ENCODE measurements around the gene PTCD1.
"Not testable (repeated sequence)": the region's sequence is repeated elsewhere in the genome, so short reads cannot be mapped to it uniquely, and the experiment has no call there.

Gene PTCD1

DNA sequence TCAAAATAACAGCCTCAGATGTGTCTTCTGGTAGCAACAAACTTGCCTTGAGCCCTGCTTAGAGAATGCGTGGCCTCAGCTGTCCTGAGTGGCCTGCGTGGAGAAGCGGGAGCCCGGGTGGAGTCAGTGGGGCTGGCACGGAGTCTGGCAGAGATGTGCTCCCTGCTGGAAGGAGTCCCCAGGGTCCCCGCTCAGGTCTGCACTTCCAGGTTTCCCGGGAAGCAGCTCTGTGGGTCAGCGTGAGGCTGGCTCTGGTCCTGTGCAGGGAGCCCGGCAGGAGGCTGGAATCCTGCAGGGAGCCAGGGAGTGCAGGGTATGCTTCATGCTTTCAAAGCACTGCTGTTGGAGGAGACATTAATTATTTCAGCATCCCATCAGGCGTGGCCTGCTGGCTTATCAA, 10.3 kb upstream of the PTCD1 start:
- no peak for DNase-seq (ENCODE audit: low read depth)

DNA sequence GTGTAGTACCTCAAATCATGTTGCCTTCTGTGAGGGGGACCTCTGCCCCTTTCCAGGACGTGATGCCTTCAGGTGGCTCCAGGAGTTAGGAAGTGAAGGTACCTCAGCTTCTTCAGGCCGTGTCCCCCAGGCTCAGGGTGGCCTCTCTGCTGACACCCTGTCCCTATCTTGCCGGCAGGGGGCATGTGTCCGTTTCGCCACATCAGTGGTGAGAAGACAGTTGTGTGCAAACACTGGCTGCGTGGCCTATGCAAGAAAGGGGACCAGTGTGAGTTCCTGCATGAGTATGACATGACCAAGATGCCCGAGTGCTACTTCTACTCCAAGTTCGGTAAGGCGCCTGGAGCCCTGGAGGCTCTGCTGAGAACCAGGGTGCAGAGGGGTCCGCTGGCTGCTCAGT, 9.3 kb upstream of the PTCD1 start:
- no peak for DNase-seq (ENCODE audit: low read depth)

DNA sequence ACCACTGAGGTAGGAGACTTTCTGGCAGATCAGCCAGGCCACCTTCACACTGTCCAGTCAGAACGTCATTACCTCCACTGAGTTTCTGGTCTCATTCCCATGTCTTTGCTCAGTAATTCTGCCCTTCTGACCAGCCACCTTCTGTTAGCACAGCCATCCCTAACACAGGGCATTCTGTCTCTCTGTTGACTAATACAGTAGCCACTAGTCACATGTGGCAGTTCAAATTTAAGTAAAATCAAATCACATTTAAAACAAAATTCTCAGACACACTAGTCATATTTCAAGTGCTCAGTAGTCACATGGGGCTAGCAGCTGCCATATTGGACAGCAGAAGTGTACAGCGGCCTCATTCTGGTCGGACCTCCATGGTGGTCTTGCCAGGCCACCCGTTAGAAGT, 7.5 kb upstream of the PTCD1 start:
- no peak for DNase-seq (ENCODE audit: low read depth)

DNA sequence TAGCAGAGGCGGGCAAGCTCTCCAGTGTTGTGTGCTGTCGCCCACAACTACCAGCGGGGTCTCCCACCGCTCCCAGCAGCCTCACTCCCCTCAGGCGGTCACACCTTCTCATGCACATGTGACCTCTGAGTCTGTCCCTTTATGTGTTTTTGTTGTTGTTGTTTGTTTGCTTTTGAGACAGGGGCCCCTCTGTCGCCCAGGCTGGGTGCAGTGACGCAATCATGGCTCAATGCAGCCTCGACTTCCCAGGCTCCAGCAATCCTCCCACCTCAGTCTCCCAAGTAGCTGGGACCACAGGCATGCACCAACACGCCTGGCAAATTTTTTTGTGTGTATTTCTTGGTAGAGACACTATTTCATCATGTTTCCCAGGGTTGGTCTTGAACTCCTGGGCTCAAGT, 1.6 kb upstream of the PTCD1 start:
- peak; percentile 55 for DNase-seq (ENCODE audit: low read depth)

DNA sequence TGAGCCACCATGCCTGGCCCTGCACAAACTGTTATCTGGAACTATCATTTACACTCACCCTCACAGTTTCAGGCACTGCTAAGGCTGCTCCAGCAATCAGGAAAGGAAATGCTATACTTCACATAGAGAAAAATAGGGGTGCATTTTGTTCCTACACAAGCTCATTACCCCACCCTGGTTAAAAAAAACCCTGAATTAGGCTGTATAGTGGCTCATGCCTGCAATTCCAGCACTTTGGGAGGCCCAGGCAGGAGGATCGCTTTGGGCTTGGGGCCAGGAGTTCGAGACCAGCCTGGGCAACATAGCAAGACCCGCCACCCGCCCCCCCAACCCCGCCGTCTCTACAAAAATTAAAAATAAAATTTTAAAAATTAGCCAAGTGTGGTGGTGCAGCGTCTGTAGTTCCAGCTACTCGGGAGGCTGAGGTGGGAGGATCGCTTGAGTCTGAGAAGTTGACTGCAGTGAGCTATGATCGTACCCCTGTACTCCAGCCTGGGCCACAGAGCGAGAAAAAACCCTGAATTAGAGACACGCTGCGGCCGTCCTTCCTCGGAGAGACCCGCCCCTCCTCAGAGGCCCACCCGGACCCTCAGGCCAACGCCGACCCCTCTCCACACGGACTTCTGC, 539 bp downstream of the PTCD1 start:
- DNase-seq (ENCODE audit: low read depth) = no peak

DNA sequence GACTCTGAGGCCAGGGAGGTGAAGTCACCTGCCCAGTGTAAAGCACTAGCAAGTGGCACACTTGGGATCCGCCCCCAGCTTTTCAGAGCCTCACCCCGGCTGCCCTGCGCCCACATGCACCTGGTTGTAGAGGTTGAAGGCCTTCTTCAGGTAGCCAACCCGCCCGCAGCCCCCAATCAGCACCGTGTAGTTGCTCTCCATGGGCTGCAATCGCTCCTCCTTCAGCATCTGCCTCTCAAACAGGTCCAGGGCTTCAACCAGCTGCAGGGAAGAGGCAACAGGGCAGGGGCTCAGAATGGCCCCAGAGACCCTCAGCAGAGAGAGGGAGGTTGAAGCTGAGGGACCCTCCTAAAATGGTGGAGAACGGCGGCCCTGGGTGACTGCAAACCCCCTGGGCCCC, 5.4 kb downstream of the PTCD1 start:
- no peak for DNase-seq (ENCODE audit: low read depth)

DNA sequence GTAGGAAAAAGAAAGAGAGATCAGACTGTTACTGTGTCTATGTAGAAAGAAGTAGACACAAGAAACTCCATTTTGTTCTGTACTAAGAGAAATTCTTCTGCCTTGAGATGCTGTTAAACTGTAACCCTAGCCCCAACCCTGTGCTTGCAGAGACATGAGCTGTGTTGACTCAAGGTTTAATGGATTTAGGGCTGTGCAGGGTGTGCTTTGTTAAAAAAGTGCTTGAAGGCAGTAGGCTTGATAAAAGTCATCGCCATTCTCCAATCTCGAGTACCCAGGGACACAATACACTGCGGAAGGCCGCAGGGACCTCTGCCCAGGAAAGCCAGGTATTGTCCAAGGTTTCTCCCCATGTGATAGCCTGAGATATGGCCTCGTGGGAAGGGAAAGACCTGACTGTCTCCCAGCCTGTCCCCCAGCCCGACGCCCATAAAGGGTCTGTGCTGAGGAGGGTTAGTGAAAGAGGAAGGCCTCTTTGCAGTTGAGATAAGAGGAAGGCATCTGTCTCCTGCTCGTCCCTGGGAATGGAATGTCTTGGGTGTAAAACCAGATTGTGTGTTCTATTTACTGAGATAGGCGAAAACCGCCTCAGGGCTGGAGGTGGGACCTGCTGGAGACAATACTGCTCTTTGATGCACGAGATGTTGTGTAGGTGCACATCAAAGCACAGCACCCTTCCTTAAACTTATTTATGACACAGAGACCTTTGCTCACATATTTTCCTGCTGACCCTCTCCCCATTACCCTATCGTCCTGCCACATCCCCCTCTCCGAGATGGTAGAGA, 6.7 kb downstream of the PTCD1 start:
- DNase-seq (ENCODE audit: low read depth) = not testable (repeated sequence)

DNA sequence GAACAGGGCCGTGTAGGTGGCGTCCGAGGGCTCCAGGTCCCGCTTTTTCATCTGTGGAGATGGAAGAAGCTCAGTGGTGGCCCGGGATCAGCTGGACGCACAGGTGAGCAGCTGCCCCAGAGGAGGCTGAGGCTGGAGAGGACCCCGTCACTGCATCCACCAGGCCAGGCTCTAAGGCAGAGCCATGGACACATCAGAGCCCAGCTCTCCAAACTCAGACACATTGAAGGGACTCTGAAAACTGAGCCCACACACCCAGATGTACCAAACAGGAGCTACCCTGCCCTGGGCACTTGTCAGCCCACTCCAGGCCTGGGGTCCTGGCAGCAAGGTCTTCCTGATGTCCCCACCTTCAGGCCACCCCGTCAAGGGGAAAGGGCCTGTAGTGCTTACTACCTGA, 8.8 kb downstream of the PTCD1 start:
- DNase-seq (ENCODE audit: low read depth) = no peak

DNA sequence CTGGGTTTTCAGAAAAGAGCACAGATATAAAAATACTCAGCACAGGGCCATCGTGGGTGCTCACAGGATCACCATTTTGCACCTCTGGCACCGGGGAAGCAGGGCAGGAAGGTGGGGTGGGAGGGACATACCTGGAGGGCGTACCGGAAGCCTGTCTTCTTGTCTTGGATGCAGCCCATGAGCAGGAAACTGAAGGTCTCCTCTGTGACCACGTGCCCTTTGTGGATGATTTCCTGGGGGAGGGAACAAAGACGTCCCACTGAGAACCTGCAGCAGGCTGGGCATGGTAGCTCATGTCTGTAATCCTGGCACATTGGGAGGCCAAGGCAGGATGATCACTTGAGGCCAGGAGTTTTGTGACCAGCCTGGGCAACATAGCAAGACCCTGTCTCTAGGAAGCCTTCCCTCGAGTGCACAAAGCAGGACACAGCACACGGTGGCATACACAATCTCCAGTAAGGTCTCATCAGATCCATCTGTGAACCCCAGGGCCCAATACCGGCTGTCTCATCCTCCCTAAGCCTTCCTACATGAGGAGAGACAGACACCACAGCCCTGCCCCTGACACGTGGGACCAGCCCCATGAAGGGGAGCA, 9.5 kb downstream of the PTCD1 start:
- DNase-seq (ENCODE audit: low read depth) = no peak

DNA sequence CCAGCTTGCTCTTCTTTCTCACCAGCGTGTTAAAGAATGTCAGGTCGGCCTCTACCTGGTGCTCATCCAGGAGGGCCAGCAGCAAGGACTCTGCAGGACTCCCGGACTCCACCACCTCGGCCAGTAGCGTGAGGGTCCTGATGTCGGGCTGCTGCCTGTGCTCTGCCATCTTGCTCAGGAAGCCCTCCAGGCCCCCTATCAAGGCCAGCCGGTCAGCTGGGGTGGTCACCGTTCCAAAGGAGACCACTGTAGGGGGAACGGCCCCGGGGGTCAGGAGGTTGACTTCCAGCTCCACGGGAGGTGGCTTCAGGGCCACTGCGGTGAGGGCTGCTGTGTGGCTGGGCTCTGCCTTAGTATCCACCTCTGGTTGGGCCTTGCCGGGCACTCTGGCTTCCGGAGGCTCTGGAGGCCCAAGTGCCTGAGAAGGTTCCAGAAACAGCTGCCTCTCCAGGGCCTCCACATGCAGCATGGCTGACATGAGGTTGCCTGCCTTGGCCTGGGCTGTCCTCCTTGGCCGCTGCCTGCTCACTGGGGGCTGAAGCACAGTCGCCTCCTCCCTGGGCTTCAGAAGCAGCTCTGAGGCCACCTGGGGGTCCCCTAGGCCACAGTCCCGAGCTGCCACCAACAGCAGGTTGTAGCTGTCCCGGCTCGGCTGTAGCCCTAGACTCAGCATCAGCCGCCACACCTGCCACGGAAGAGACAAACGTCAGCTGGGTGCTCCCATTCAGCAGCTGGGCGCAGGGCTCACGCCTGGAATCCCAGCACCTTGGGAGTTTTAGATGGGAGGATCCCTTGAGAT, 13.5 kb downstream of the PTCD1 start:
- no peak for DNase-seq (ENCODE audit: low read depth)

DNA sequence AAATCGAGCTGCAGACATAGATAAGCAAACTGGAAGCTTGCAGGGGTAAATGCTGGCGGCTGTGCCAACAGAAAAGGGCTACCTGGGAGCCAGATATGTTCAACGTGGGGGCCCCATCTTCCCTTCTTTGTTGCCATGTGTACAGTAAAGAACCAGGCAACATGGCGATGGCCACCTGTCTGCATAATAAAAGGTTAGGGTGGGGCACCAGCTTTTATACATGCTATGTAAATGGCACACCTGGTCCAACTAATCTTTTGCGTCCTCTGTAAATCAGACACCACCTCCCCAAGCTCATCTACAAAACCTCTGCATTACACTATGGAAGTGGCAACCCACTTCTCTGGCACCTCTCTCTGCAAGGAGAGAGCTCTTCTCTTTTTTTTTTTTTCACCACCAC, 16.0 kb downstream of the PTCD1 start:
- DNase-seq (ENCODE audit: low read depth) = no peak

DNA sequence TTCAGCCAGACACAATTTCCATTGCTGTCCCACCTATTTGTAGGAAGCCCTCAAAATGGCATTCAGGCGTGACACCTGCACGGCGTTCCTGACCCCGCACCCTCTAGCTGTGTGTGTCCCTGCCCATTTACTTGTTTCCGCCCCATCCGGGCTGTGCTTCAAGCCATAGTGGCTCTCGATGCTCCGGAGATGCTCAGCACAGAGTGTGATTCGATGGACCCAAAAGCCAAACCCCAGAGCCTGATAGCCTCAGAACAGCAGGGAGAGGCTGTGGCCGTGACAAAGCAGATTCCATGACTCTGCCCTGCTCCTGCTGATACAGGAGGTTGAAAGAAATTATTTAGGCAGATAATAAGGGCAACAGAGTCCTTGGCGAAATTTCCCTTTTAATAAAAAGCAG, 16.4 kb downstream of the PTCD1 start:
- DNase-seq (ENCODE audit: low read depth) = no peak

DNA sequence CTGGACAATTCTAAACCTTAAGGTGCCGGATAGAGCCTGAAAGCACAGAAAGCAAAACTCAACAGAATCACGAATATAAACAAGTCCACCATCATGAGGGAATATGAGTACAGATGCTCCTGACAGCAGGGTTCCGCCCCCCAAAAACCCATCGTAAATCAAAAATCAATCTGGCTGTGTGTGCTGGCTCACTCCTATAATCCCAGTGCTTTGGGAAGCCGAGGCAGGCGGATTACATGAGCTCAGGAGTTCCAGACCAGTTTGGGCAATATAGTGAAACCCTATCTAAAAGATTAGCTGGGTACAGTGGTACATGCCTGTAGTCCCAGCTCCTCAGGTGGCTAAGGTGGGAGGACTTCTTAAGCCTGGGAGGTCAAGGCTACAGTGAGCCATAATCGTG, 17.6 kb downstream of the PTCD1 start:
- no peak for DNase-seq (ENCODE audit: low read depth)

DNA sequence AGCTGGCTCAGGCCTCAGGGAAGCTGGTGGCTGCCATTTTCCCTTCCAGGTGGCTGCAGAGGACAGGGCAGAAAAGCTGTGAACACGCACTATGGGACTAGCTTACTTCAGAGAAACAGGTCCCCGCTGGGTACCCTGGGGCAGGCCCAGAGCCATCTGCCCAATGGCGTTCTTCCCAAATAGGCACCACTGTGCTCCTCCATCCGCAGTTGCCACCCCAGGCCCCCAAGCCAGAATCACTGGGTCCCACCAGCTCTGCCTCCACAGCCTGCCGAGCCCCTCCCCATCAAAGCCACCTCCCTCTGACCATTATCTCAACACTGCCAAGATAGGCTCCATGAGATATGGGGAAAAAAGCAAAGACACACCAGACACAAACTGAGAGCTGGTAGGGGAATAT, 18.4 kb downstream of the PTCD1 start:
- DNase-seq (ENCODE audit: low read depth) = no peak

DNA sequence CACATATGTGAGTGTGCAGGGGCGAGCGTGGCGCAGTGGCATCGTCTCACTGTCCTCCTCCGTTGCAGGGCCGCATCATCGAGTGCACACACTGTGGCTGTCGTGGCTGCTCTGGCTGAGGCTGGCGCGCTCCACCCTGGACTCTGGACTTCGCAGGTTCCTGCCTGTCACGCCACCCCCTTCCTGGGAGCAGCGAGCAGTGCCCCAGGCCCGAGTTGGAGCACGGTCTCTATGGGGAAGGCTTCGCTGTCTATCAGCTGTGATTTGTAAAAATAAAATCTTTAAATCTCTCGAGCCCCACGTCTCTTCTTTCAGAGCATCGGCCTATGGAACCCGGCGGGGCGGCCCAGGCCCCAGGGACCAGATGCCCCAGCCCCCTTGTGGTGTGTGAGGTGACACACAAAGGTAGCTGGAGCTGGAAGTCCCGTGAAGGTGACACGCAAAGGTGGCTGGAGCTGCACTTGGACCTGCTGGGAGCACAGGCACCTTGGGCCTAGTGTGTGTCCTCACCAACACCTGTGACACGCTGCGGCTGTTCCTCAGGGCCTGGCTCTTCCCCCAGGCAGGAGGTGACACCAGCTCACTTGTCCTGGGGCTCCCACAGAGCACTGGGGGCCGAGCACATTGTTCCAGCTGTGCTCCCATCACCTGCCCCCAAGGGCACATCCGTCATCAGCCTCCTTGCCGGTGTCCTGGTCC, 19.1 kb downstream of the PTCD1 start:
- DNase-seq (ENCODE audit: low read depth) = no peak

DNA sequence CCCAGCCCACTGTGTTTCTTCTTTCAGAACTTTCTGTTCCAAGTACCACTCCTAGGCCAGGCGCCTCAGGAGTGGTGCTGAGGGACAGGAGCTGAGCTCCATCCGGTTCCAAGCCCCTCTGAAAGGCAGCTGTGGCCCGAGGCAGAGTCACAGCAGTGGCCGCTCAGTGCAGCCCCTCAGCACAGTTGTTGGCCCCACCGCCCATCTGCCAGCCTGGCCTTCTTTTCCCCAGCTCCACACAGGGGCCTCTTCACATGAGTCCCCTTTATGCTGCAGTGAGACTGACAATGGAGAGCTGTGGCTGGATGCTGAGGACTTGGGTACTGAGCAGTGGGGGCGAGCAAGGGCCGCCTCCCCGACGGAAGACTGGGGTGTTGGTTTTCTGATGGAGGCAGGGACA, 20.3 kb downstream of the PTCD1 start:
- DNase-seq (ENCODE audit: low read depth) = no peak

DNA sequence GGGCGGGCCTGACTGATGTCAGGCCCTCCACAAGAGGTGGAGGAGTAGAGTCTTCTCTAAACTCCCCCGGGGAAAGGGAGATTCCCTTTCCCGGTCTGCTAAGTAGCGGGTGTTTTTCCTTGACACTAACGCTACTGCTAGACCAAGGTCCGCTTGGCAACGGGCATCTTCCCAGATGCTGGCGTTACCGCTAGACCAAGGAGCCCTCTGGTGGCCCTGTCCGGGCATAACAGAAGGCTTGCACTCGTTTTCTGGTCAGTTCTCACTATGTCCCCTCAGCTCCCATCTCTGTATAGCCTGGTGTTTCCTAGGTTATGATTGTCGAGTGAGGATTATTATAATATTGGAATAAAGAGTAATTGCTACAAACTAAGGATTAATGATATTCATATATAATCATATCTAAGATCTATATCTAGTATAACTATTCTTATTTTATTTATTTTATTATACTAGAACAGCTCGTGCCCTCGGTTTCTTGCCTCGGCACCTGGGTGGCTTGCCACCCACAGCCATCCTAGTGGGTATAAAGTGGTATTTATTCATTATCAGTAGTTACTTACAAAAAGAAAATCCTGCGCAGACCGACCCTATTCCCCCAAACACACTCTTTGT, 23.0 kb downstream of the PTCD1 start:
- DNase-seq (ENCODE audit: low read depth) = peak; percentile 68

DNA sequence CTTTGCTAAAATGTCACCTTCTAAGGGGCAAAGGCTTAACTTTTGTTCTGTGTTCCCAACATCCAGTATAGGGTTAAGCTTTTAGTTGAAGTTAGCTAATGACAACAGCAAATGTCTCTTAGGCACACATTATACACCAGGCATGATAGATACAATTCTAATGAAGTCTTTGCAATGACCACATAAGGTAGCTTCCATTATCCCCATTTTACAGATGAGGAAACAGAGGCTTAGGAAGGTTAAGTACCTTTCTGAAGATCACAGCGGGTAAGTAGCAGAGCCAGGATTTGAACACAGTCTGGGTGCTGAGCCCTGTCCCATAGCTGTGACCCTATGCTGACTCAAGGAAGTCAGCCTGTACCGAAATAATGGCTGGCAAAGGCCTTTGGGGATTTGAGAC, 28.0 kb downstream of the PTCD1 start:
- no peak for DNase-seq (ENCODE audit: low read depth)

DNA sequence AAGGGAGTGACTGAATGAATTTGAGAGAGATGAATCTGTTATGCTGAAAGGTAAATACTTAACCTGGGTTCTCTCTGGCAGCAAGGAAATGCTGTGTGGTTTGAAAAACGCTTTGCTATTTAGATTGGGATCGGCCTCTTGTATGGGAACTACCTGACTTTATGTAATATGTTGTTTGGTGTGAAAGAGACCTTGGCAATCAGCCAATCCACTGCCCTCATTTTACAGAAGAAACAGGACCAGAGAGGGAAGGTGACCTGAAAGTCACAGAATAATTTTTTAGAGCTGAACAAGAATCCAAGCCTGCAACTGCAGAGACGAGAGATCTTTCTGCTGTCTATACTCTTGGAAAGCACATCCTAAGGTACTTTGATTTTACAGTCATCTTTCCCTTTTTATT, 28.8 kb downstream of the PTCD1 start:
- no peak for DNase-seq (ENCODE audit: low read depth)

DNA sequence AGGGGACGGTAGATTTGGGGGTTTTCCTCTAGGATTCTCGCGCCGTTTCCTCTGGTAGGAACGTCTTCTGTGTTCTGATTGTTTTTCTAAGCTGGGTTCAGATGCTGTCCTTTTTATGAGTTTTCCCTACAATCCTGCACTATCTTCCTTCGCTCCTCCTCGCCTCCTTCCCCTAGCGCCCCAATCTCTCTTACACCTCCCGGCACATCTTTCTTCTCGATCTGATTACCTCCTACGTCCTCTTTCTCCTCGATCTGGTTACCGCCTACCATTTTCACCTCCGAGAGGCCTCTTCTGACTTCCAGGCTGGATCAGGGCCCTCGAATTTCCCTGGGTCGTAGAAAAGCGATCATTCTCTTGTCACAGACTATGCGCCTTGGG, 29.4 kb downstream of the PTCD1 start:
- no peak for DNase-seq (ENCODE audit: low read depth)

DNA sequence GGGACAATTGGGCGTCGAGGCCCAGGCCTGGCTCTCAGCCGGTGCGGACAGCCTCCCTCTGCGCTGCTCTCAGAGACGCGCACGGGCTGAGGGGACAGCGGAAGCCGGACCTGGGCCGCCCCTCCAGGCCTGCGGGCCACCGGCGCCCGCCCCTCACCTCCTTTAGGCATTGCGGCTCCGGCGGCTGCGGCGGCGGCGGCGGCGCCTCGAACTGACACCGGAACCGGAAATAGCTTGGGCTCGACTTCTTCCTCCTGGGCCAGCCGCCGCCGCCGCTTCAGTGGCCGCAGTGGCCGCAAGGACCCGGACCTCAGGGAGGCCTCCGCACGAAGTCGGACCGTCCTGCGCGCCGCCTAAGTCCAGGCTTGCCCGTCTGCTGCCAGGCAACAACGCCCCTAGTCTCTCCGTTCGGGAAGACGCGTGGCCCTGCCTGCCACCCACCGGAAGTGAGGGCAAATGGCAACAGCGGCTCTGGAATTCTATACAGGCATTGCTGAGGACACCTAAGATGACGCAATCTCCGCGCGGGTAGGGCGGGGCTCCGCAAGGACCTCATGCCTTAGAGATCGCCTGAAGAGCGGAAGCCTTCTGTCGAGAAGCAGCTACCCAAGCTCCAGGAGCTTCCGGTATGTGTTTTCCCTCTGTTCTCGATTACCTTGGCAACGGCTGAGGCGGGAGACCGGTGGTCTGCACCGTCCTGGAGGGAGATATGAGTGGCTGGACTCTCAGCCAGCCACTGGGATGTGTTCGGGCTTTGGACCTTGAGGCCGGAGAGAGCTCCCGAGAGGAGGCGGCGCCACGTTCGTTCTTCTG, 30.0 kb downstream of the PTCD1 start, which contains the start of the genes BUD31 and PDAP1:
TSS of gene BUD31 (plus strand) at position 591 of the 813 bp plus-strand sequence. CDS start 2,124 bp downstream, outside the sequence.
TSS of gene PDAP1 (minus strand) at position 219 of the 813 bp plus-strand sequence. CDS start at position 170, 49 bp downstream.
- DNase-seq (ENCODE audit: low read depth) = peak; percentile 95

Data from EH (cell line).